GM18517 (cell line): ENCODE measurements around the gene ZNF438.
"Not testable (repeated sequence)": the region's sequence is repeated elsewhere in the genome, so short reads cannot be mapped to it uniquely, and the experiment has no call there.

Experiments
- ATAC-seq: cut with Tn5 transposase; IDR thresholded peaks from one replicate; pipeline ENCODE4 v1.9.1; 2021; ENCODE audit warnings: mild to moderate bottlenecking, moderate library complexity; ENCODE audit not compliant: unreplicated experiment

Gene ZNF438

GRCh38 chr10:30990971-30991646 lies 40.6 kb downstream of the ZNF438 start:
- ATAC-seq, result no peak

- ATAC-seq, result no peak
Observed at GRCh38 chr10:30990351-30990750, 41.3 kb downstream of the ZNF438 start.

- no peak for ATAC-seq
Observed at GRCh38 chr10:30988831-30989435, 42.7 kb downstream of the ZNF438 start.

GRCh38 chr10:30987463-30987862 lies 44.2 kb downstream of the ZNF438 start:
- ATAC-seq, result no peak

GRCh38 chr10:30986053-30986555 lies 45.6 kb downstream of the ZNF438 start:
- ATAC-seq, result no peak

GRCh38 chr10:30985512-30985911 lies 46.2 kb downstream of the ZNF438 start:
- no peak for ATAC-seq

GRCh38 chr10:30984563-30985328 lies 46.9 kb downstream of the ZNF438 start:
- no peak for ATAC-seq

- ATAC-seq, result not testable (repeated sequence)
Observed at GRCh38 chr10:30983209-30983608, 48.5 kb downstream of the ZNF438 start.

GRCh38 chr10:30980951-30981616 lies 50.6 kb downstream of the ZNF438 start:
- no peak for ATAC-seq

- no peak for ATAC-seq
Observed at GRCh38 chr10:30979956-30980355, 51.7 kb downstream of the ZNF438 start.

- no peak for ATAC-seq
Observed at GRCh38 chr10:30978843-30979242, 52.8 kb downstream of the ZNF438 start.

GRCh38 chr10:30977385-30977784 lies 54.3 kb downstream of the ZNF438 start:
- ATAC-seq, result no peak

- ATAC-seq, result no peak
Observed at GRCh38 chr10:30974773-30975415, 56.8 kb downstream of the ZNF438 start.

GRCh38 chr10:30974355-30974754 lies 57.3 kb downstream of the ZNF438 start:
- ATAC-seq, result no peak

- no peak for ATAC-seq
Observed at GRCh38 chr10:30973737-30974136, 57.9 kb downstream of the ZNF438 start.

- no peak for ATAC-seq
Observed at GRCh38 chr10:30970760-30971460, 60.8 kb downstream of the ZNF438 start.

- ATAC-seq, result no peak
Observed at GRCh38 chr10:30968711-30969110, 63.0 kb downstream of the ZNF438 start.

- no peak for ATAC-seq
Observed at GRCh38 chr10:30967650-30968410, 63.8 kb downstream of the ZNF438 start.
